Measurements from ENCODE around the gene MYO5C. TPM values are rescaled to one million over a fixed set of nuclear protein-coding genes. Genes with fewer than 3 reads are reported as not detected.

Gene MYO5C
- total and polyA plus RNA-seq, 2 of the 8 experiments (the other 6 are each of a cell fraction or from before 2014, with no cell fraction given) = 8.2 to 26.7 TPM

GRCh38 chr15:52288986-52289385, 6.6 kb downstream of the MYO5C start (continued):
- no peak for TF ChIP-seq RNF2 (IDR thresholded peaks at IDR 0.05; ENCODE audit: borderline replicate concordance, low read depth, low read length, missing control alignments, poor library complexity, severe bottlenecking)

Data from H1 (cell line).